ENCODE results near the gene RAB4A. TPM values are rescaled to one million over a fixed set of nuclear protein-coding genes. Genes with fewer than 3 reads are reported as not detected.

RAB4A gene
- total and polyA plus RNA-seq, 10 of the 15 experiments (the other 5 are each of a cell fraction or from before 2014, with no cell fraction given): 4.0 to 35.8 (median 17.7) TPM

DNA sequence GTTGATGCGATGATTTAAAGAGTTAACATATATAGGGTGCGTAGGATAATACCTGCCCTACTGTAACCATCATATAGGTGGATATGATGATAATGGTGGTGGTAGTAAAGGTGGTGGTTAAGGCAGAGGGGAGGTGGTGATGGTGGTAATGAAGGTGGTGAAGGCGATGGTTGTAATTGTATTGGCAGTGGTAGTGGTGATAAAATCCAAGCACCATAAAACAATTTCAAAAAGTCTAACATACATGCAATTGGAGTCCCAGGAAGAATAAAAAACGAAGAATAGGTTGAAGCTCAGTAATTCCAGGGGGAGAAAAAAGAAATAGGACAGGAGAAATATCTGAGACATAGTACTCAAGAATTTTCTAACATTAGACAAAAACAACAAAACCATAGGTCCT, 27.3 kb upstream of the RAB4A start (continued):
- TF ChIP-seq, protein P1, sequence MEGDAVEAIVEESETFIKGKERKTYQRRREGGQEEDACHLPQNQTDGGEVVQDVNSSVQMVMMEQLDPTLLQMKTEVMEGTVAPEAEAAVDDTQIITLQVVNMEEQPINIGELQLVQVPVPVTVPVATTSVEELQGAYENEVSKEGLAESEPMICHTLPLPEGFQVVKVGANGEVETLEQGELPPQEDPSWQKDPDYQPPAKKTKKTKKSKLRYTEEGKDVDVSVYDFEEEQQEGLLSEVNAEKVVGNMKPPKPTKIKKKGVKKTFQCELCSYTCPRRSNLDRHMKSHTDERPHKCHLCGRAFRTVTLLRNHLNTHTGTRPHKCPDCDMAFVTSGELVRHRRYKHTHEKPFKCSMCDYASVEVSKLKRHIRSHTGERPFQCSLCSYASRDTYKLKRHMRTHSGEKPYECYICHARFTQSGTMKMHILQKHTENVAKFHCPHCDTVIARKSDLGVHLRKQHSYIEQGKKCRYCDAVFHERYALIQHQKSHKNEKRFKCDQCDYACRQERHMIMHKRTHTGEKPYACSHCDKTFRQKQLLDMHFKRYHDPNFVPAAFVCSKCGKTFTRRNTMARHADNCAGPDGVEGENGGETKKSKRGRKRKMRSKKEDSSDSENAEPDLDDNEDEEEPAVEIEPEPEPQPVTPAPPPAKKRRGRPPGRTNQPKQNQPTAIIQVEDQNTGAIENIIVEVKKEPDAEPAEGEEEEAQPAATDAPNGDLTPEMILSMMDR (IDR thresholded peaks at IDR 0.05 in 2 of 3, conservative IDR thresholded peaks at IDR 0.05 in 1 of 3; ENCODE audit: control insufficient read depth in 2 of 3, extremely low read depth in 1 of 3, insufficient read depth in 1 of 3, low read depth in 3 of 3, low read length in 3 of 3): no peak
- TF ChIP-seq YBX1 (IDR thresholded peaks at IDR 0.05): no peak
- TF ChIP-seq SMC3 (IDR thresholded peaks at IDR 0.05; ENCODE audit: borderline replicate concordance, low read length): no peak
- no peak for TF ChIP-seq ETV6 (conservative IDR thresholded peaks at IDR 0.05 in 1 of 2, IDR thresholded peaks at IDR 0.05 in 1 of 2; ENCODE audit: borderline replicate concordance in 1 of 2, low read depth in 1 of 2)

DNA sequence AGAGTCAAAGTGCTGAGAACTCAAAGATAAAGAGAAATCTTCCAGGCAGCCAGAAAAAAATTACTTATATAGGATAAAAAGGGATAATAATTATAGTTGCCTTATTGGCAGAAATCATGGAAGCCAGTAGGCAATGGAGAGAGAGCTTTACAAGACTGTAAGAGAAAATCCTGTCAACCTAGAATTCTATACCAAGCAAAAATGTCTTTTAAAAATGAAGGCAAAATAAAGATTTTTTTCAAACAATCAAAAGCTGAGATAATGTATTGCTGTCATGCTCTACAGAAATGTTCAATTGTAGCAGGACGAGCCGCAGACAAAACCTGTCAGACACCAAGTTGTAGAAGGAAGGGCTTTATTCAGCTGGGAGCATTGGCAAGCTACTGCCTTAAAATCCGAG, 26.8 kb upstream of the RAB4A start:
- no peak for ATAC-seq
- WGBS (ENCODE audit: insufficient coverage, insufficient replicate concordance, low lambda C conversion rate, missing lambda C conversion rate): 74% methylated on average over 3 of the region's 3 CpGs
- H3K4me3 ChIP-seq: no peak overlapping the region
- no peaks in the 10 kb centered on the region for H4K20me1 ChIP-seq (ENCODE audit: control insufficient read depth, insufficient read depth)
- H3K4me2 ChIP-seq (ENCODE audit: control insufficient read depth, insufficient read depth): no peak overlapping the region
- BruUV-seq (replicated peaks): no TSS peak
- no peaks in the 10 kb centered on the region for H3K36me3 ChIP-seq (ENCODE audit: control insufficient read depth in 2 of 2, insufficient read depth in 2 of 2, low read length in 1 of 2)
- H3K27ac ChIP-seq (ENCODE audit: control insufficient read depth, insufficient read depth): no peak overlapping the region
- intact Hi-C loops (cut with micrococcal nuclease; ENCODE audit: unreplicated experiment) (no loop called here), in situ Hi-C loops (cut with MboI) (no loop called here)
- DNase-seq (ENCODE audit: low read depth, low spot score): no peak
- no peak overlapping the region for H3K9ac ChIP-seq (ENCODE audit: control insufficient read depth, insufficient read depth, low read length)
- ChIA-PET POLR2A (no interaction called here), RAD21 (ENCODE audit: unreplicated experiment) (no interaction called here), SMC1A (ENCODE audit: uncharacterized antibody, unreplicated experiment) (interaction anchor here (0.9 kb wide), 1 partner anchor 238 kb away, joined by 4 read pairs; no protein-coding TSS in a partner anchor), CTCF (interaction anchor here (1.2 to 1.4 kb wide), 2 partner anchors 15 to 17 kb away, joined by 5 read pairs; no protein-coding TSS in a partner anchor)
- H3K9me3 ChIP-seq (replicated peaks; ENCODE audit: control insufficient read depth, insufficient read depth, low read length): no peaks in the 10 kb centered on the region; the same call in 2 of the 3 replicates
- no peaks in the 10 kb centered on the region; a peak in 1 of 4 replicates for H3K27me3 ChIP-seq (replicated peaks in 1 of 2; ENCODE audit: control insufficient read depth in 2 of 2, insufficient read depth in 2 of 2, low read length in 1 of 2)
- no peak for FAIRE-seq
- H2AFZ ChIP-seq (ENCODE audit: control insufficient read depth, low read depth, low read length): no peak overlapping the region
- no peaks in the 10 kb centered on the region for H3K79me2 ChIP-seq (ENCODE audit: control insufficient read depth, insufficient read depth, low read length)
- H3K4me1 ChIP-seq (ENCODE audit: control insufficient read depth, insufficient read depth, low read length): no peaks in the 10 kb centered on the region
- no peak for TF ChIP-seq IRF5 (IDR thresholded peaks at IDR 0.05; ENCODE audit: borderline replicate concordance)
- no peak for TF ChIP-seq RBBP5 (conservative IDR thresholded peaks at IDR 0.05)
- TF ChIP-seq POLR2AphosphoS5 (IDR thresholded peaks at IDR 0.05; ENCODE audit: low read length): no peak
- TF ChIP-seq E2F8 (IDR thresholded peaks at IDR 0.05; ENCODE audit: low read depth, partially characterized antibody): no peak
- no peak for TF ChIP-seq POLR2AphosphoS2 (IDR thresholded peaks at IDR 0.05; ENCODE audit: low read depth, low read length)
- TF ChIP-seq WRNIP1 (IDR thresholded peaks at IDR 0.05; ENCODE audit: borderline replicate concordance, low read depth, low read length): no peak
- TF ChIP-seq SPI1 (IDR thresholded peaks at IDR 0.05; ENCODE audit: borderline replicate concordance, insufficient read depth, low read depth, low read length): no peak
- no peak for TF ChIP-seq NR2C1 (IDR thresholded peaks at IDR 0.05)
- no peak for TF ChIP-seq RELA (IDR thresholded peaks at IDR 0.05; ENCODE audit: borderline replicate concordance, partially characterized antibody)
- no peak for TF ChIP-seq PML (IDR thresholded peaks at IDR 0.05; ENCODE audit: low read length)
- no peak for TF ChIP-seq SUZ12 (IDR thresholded peaks at IDR 0.05; ENCODE audit: unreplicated experiment)
- no peak for TF ChIP-seq MTA3 (IDR thresholded peaks at IDR 0.05; ENCODE audit: borderline replicate concordance, low read length)
- TF ChIP-seq JUND (IDR thresholded peaks at IDR 0.05; ENCODE audit: low read depth, low read length): no peak
